MM.1S (cell line): Measurements from ENCODE around the gene ELF2.
"Not testable (repeated sequence)": the region's sequence is repeated elsewhere in the genome, so short reads cannot be mapped to it uniquely, and the experiment has no call there.

Source experiments
- DNase-seq: peaks from one replicate; pipeline ENCODE4 v3.0.0-alpha.2; 2015
- H2AFZ ChIP-seq: fragments of 300-600 bp; sonication (generic); 2 replicates; pipeline ENCODE4 v1.6.0; 2016; ENCODE audit warnings: antibody characterized with exemption, low read length
- H3F3A ChIP-seq: fragments of 300-600 bp; sonication (generic); 2 replicates; pipeline ENCODE4 v1.6.1; 2016; ENCODE audit warnings: mild to moderate bottlenecking, antibody characterized with exemption, low read length, moderate library complexity, mixed read lengths; ENCODE audit not compliant: insufficient read depth
- H3K27ac ChIP-seq: fragments of 300-600 bp; sonication (generic); 2 replicates; pipeline ENCODE4 v1.5.1; 2016; ENCODE audit warnings: mild to moderate bottlenecking, low read length
- H3K27me3 ChIP-seq: fragments of 300-600 bp; sonication (generic); replicated peaks from 2 replicates; pipeline ENCODE4 v1.6.0; 2016; ENCODE audit warnings: low read length; ENCODE audit not compliant: insufficient read depth
- H3K36me3 ChIP-seq: fragments of 300-600 bp; sonication (generic); replicated peaks from 2 replicates; pipeline ENCODE4 v1.6.1; 2016; ENCODE audit warnings: mild to moderate bottlenecking, low read length, mixed read lengths; ENCODE audit not compliant: insufficient read depth
- H3K4me1 ChIP-seq: fragments of 300-600 bp; sonication (generic); 2 replicates; pipeline ENCODE4 v1.6.1; 2016; ENCODE audit warnings: low read length, mixed read lengths
- H3K4me2 ChIP-seq: fragments of 300-600 bp; sonication (generic); 2 replicates; pipeline ENCODE4 v1.6.0; 2016; ENCODE audit warnings: low read depth, low read length
- H3K4me3 ChIP-seq: fragments of 300-600 bp; sonication (generic); 2 replicates; pipeline ENCODE4 v1.5.1; 2016; ENCODE audit warnings: low read length, mixed read lengths
- H3K79me2 ChIP-seq: fragments of 300-600 bp; sonication (generic); 2 replicates; pipeline ENCODE4 v1.6.1; 2016; ENCODE audit warnings: mixed run types, low read length, mixed read lengths
- H3K9ac ChIP-seq: fragments of 300-600 bp; sonication (generic); 2 replicates; pipeline ENCODE4 v1.6.1; 2016; ENCODE audit warnings: low read length, mixed read lengths
- H3K9me2 ChIP-seq: fragments of 300-600 bp; sonication (generic); replicated peaks from 2 replicates; pipeline ENCODE4 v1.6.1; 2016; ENCODE audit warnings: mild to moderate bottlenecking, low read length, mixed read lengths; ENCODE audit not compliant: insufficient read depth
- H3K9me3 ChIP-seq: fragments of 300-600 bp; sonication (generic); replicated peaks from 2 replicates; pipeline ENCODE4 v1.6.1; 2016; ENCODE audit warnings: mild to moderate bottlenecking, low read length, mixed read lengths; ENCODE audit not compliant: insufficient read depth
- H4K20me1 ChIP-seq: fragments of 300-600 bp; sonication (generic); 2 replicates; pipeline ENCODE4 v1.6.1; 2016; ENCODE audit warnings: mild to moderate bottlenecking, low read length, moderate library complexity, mixed read lengths; ENCODE audit not compliant: insufficient read depth
- CTCF ChIP-seq: fragments of 300-600 bp; sonication (generic); IDR thresholded peaks from 2 replicates; pipeline ENCODE4 v1.5.1; 2016; ENCODE audit warnings: antibody characterized with exemption, low read length, mixed read lengths
- EZH2 ChIP-seq: fragments of 300-600 bp; sonication (generic); optimal IDR thresholded peaks from 2 replicates; pipeline ENCODE3; 2017; ENCODE audit warnings: low read depth, mild to moderate bottlenecking, antibody characterized with exemption, low read length, mixed read lengths
- EZH2phosphoT487 ChIP-seq: fragments of 300-600 bp; sonication (generic); IDR thresholded peaks from 2 replicates; pipeline ENCODE4 v1.6.1; 2018; ENCODE audit warnings: antibody characterized with exemption, low read length

Gene ELF2

GRCh38 chr4:139164731-139165130 is 12.3 kb downstream of the ELF2 start:
- H4K20me1 ChIP-seq: no peaks in the 10 kb centered on the region; the same call in 1 of the 2 replicates
- no peak overlapping the region for H3K9ac ChIP-seq
- H3K27ac ChIP-seq: no peak overlapping the region
- H3K9me2 ChIP-seq: no peaks in the 10 kb centered on the region
- H3K9me3 ChIP-seq: no peaks in the 10 kb centered on the region
- DNase-seq: no peak
- H3K4me2 ChIP-seq: no peak overlapping the region
- H3K79me2 ChIP-seq: peaks cover 99% of the 10 kb centered on the region
- H3K36me3 ChIP-seq: no peaks in the 10 kb centered on the region
- H3K27me3 ChIP-seq: no peaks in the 10 kb centered on the region
- H2AFZ ChIP-seq: no peak overlapping the region
- no peak overlapping the region for H3K4me3 ChIP-seq
- peaks cover 4% of the 10 kb centered on the region; the same call in 1 of the 2 replicates for H3K4me1 ChIP-seq
- 0 out of 2 replicates have a peak, but pooled peaks cover 2% of the 10 kb centered on the region for H3F3A ChIP-seq
- TF ChIP-seq EZH2phosphoT487 (no peak), EZH2 (no peak), CTCF (no peak)

GRCh38 chr4:139163806-139164206 is 13.2 kb downstream of the ELF2 start:
- no peaks in the 10 kb centered on the region; the same call in 1 of the 2 replicates for H4K20me1 ChIP-seq
- peaks cover 99% of the 10 kb centered on the region for H3K79me2 ChIP-seq
- no peak overlapping the region for H3K4me3 ChIP-seq
- no peak for DNase-seq
- no peaks in the 10 kb centered on the region for H3K9me2 ChIP-seq
- TF ChIP-seq CTCF (no peak), EZH2phosphoT487 (no peak), EZH2 (no peak)
- H2AFZ ChIP-seq: no peak overlapping the region
- H3K27ac ChIP-seq: no peak overlapping the region
- H3K27me3 ChIP-seq: no peaks in the 10 kb centered on the region
- no peaks in the 10 kb centered on the region for H3K9me3 ChIP-seq
- H3K4me2 ChIP-seq: no peak overlapping the region
- H3K4me1 ChIP-seq: peaks cover 4% of the 10 kb centered on the region; the same call in 1 of the 2 replicates
- H3K9ac ChIP-seq: no peak overlapping the region
- no peaks in the 10 kb centered on the region for H3K36me3 ChIP-seq
- 0 out of 2 replicates have a peak, but pooled peaks cover 2% of the 10 kb centered on the region for H3F3A ChIP-seq

GRCh38 chr4:139157977-139158376 is 19.0 kb downstream of the ELF2 start:
- H3K9me2 ChIP-seq, H3K4me3 ChIP-seq, H3K4me1 ChIP-seq, DNase-seq, H3K27ac ChIP-seq, H3K27me3 ChIP-seq, H4K20me1 ChIP-seq, H3K9ac ChIP-seq, H3K4me2 ChIP-seq, H3K36me3 ChIP-seq, H3F3A ChIP-seq, H2AFZ ChIP-seq, H3K9me3 ChIP-seq: not testable (repeated sequence)
- H3K79me2 ChIP-seq: peaks cover 93% of the 10 kb centered on the region

GRCh38 chr4:139154952-139155557 is 22.0 kb downstream of the ELF2 start:
- no peak overlapping the region for H3K27ac ChIP-seq
- no peak overlapping the region for H3K4me2 ChIP-seq
- no peaks in the 10 kb centered on the region for H3F3A ChIP-seq
- H3K79me2 ChIP-seq: peaks cover 89% of the 10 kb centered on the region
- no peaks in the 10 kb centered on the region for H3K36me3 ChIP-seq
- no peak for DNase-seq
- no peaks in the 10 kb centered on the region for H3K9me3 ChIP-seq
- H3K9ac ChIP-seq: no peak overlapping the region
- no peaks in the 10 kb centered on the region for H3K9me2 ChIP-seq
- H4K20me1 ChIP-seq: no peaks in the 10 kb centered on the region; the same call in 1 of the 2 replicates
- no peaks in the 10 kb centered on the region for H3K27me3 ChIP-seq
- TF ChIP-seq EZH2phosphoT487: no peak
- TF ChIP-seq CTCF: no peak
- no peak for TF ChIP-seq EZH2
- H3K4me3 ChIP-seq: no peak overlapping the region
- H2AFZ ChIP-seq: no peak overlapping the region
- H3K4me1 ChIP-seq: peaks cover 3% of the 10 kb centered on the region; the same call in 1 of the 2 replicates
